Omental fat pad (tissue), 4 donors: Measurements from ENCODE around the gene CHRNA9. TPM values are rescaled to one million over a fixed set of nuclear protein-coding genes. Genes with fewer than 3 reads are reported as not detected.

ENCODE experiments used
- ATAC-seq: fragments of 150-250 bp; one replicate; pipeline ENCODE4 v1.9.1; 2016; ENCODE audit warnings: mild to moderate bottlenecking, moderate library complexity; ENCODE audit not compliant: low FRiP score
- DNase-seq: peaks from one replicate; pipeline ENCODE4 v3.0.0-alpha.2; 2019; ENCODE audit warnings: low spot score
- CTCF ChIP-seq, 3 donors: fragments of 450-650 bp; IDR thresholded peaks; one replicate each; pipeline ENCODE4 v1.5.1; 2016 to 2017; ENCODE audit warnings: antibody characterized with exemption in 3 of 3, mild to moderate bottlenecking in 3 of 3, moderate library complexity in 2 of 3
- total RNA-seq, 4 donors: library from RNA; depleted of rRNA; stranded (reverse); fragments of >200 nt; gene quantifications; one replicate each; pipeline ENCODE4 v1.1.0, GENCODE V29; 2016

Gene CHRNA9
- total RNA-seq, 4 donors from 2014 or later = not detected

- DNase-seq = no peak
- no peak for ATAC-seq
- no peak for TF ChIP-seq CTCF (IDR thresholded peaks at IDR 0.05)
These were observed 39.6 kb upstream of the CHRNA9 start for GRCh38 chr4:40295572-40295971.

GRCh38 chr4:40299126-40299525 is 36.0 kb upstream of the CHRNA9 start:
- no peak for TF ChIP-seq CTCF (IDR thresholded peaks at IDR 0.05)
- no peak for ATAC-seq
- DNase-seq = no peak

- ATAC-seq (no peak), DNase-seq (no peak)
- no peak for TF ChIP-seq CTCF (IDR thresholded peaks at IDR 0.05)
These were observed 35.3 kb upstream of the CHRNA9 start for GRCh38 chr4:40299811-40300292.

GRCh38 chr4:40300371-40301162 is 34.6 kb upstream of the CHRNA9 start:
- TF ChIP-seq CTCF (IDR thresholded peaks at IDR 0.05) = no peak
- DNase-seq (no peak), ATAC-seq (no peak)

GRCh38 chr4:40301603-40302002 is 33.5 kb upstream of the CHRNA9 start:
- no peak for DNase-seq
- TF ChIP-seq CTCF (IDR thresholded peaks at IDR 0.05) = no peak
- no peak for ATAC-seq

GRCh38 chr4:40303751-40304150 is 31.4 kb upstream of the CHRNA9 start:
- DNase-seq = no peak
- no peak for TF ChIP-seq CTCF (IDR thresholded peaks at IDR 0.05)
- no peak for ATAC-seq
